GM23338 (cell line): ENCODE results near the gene RPN1.

Source experiments
- CREB1 ChIP-seq: fragments of 250-450 bp; sonication (Bioruptor Pico); IDR thresholded peaks from 2 replicates; pipeline ENCODE4 v1.5.0; 2020; ENCODE audit warnings: low read depth, mild to moderate bottlenecking, moderate library complexity
- CTCF ChIP-seq, 2 experiments: fragments of 200-600 bp in 1 of 2; sonication (generic) in 1 of 2; conservative IDR thresholded peaks; 2 replicates each; pipeline versions ENCODE4 v1.5.1 to v1.6.1; 2016 to 2017; ENCODE audit warnings: antibody characterized with exemption in 2 of 2, low read depth in 2 of 2, mild to moderate bottlenecking in 2 of 2, moderate library complexity in 1 of 2
- ETS1 ChIP-seq: IDR thresholded peaks from 2 replicates; pipeline ENCODE4 v1.6.1; 2016; ENCODE audit warnings: antibody characterized with exemption
- EZH2 ChIP-seq: fragments of 200-600 bp; sonication (generic); IDR thresholded peaks from one replicate; pipeline ENCODE4 v1.8.0; 2017; ENCODE audit warnings: antibody characterized with exemption, mild to moderate bottlenecking, low read depth; ENCODE audit not compliant: unreplicated experiment
- EZH2phosphoT487 ChIP-seq: fragments of 200-600 bp; sonication (generic); IDR thresholded peaks from one replicate; pipeline ENCODE4 v1.8.1; 2018; ENCODE audit warnings: antibody characterized with exemption; ENCODE audit not compliant: unreplicated experiment
- JUNB ChIP-seq: IDR thresholded peaks from one replicate; pipeline ENCODE4 v1.6.1; 2016; ENCODE audit warnings: antibody characterized with exemption; ENCODE audit not compliant: unreplicated experiment
- POLR2AphosphoS5 ChIP-seq: IDR thresholded peaks from 2 replicates; pipeline ENCODE4 v1.6.1; 2016; ENCODE audit warnings: antibody characterized with exemption, low read depth
- REST ChIP-seq: IDR thresholded peaks from one replicate; pipeline ENCODE4 v1.6.1; 2018; ENCODE audit warnings: antibody characterized with exemption; ENCODE audit not compliant: unreplicated experiment
- STAT1 ChIP-seq: IDR thresholded peaks from one replicate; pipeline ENCODE4 v1.6.1; 2016; ENCODE audit warnings: antibody characterized with exemption; ENCODE audit not compliant: unreplicated experiment
- ZNF114 ChIP-seq: fragments of 250-450 bp; sonication (Bioruptor Pico); IDR thresholded peaks from 2 replicates; pipeline ENCODE4 v1.5.0; 2020; ENCODE audit warnings: mild to moderate bottlenecking, moderate library complexity
- ZNF462 ChIP-seq: fragments of 250-450 bp; sonication (Bioruptor Pico); IDR thresholded peaks from 2 replicates; pipeline ENCODE4 v1.5.0; 2020; ENCODE audit warnings: mild to moderate bottlenecking, moderate library complexity

DNA sequence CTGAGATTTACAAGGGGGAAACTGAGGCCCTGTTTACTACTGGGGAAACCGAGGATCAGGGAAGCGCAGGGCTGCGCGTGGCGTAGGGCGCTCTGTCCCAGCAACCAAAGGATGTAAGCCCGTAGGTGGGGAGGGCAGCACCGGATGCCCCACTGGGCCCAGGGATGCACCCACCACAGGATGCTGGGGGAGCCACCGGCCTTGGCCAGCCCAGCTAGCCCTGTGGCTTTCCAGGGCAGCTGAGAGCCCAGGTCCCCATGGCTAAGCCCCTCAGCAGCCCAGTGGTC lies 33.4 kb downstream of the RPN1 start:
- TF ChIP-seq EZH2phosphoT487 (no peak), CTCF (conservative IDR thresholded peaks at IDR 0.05; ENCODE audit: low read depth in 2 of 2) (no peak), POLR2AphosphoS5 (no peak), EZH2 (no peak), ETS1 (no peak), JUNB (no peak), ZNF114 (CRISPR knock-in tag) (no peak), CREB1 (CRISPR knock-in tag) (no peak), STAT1 (no peak), REST (no peak), ZNF462 (CRISPR knock-in tag) (no peak)
